GM21360 (cell line): ENCODE results near the gene CLCF1.

ENCODE experiments used
- ATAC-seq: cut with Tn5 transposase; IDR thresholded peaks from one replicate; pipeline ENCODE4 v1.9.1; 2021; ENCODE audit warnings: mild to moderate bottlenecking, moderate library complexity; ENCODE audit not compliant: unreplicated experiment

Gene CLCF1

DNA sequence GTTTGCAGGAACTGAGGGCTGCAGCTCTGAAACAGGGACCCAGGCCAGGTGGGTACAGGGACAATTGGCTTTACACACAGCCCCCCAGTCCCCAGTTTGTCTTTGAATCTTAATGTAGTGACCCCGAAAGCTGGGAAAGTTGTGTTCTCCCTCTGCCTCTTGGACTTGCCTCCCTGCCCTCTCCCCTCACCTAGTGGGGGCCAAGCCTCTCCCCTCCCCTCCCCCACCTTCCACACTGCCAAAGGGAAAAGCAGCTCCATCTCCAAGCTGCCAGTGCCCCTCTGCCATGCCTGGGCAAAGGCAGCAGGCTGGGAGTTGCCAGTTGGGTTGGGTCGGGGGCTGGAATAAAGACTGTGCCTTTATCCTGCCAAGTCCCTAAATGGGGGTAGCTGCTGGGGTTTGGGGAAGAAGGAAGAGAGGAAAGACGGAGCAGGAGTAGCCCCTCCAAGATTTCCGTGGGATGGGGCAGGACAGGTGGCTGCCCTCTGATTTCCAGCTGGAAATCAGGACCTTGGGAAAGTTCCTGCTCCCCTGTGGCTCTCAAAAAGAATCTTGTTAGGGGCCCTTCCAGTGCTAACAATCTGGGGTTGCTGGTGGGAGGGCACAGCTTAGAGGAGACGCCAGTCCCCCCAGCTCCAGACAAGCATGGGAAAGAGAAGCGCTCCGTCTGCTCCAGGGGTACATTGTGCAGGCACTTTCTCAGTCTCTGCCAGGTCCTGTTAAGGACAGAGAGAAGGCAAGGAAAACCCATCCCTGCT, 2.8 kb upstream of the CLCF1 start:
- no peak for ATAC-seq

- no peak for ATAC-seq
Observed at GRCh38 chr11:67375320-67376055, 2.1 kb upstream of the CLCF1 start.

- ATAC-seq, result no peak
Observed at GRCh38 chr11:67374571-67375281, 1.3 kb upstream of the CLCF1 start.

- no peak for ATAC-seq
Observed at GRCh38 chr11:67373648-67374570, 511 bp upstream of the CLCF1 start.

DNA sequence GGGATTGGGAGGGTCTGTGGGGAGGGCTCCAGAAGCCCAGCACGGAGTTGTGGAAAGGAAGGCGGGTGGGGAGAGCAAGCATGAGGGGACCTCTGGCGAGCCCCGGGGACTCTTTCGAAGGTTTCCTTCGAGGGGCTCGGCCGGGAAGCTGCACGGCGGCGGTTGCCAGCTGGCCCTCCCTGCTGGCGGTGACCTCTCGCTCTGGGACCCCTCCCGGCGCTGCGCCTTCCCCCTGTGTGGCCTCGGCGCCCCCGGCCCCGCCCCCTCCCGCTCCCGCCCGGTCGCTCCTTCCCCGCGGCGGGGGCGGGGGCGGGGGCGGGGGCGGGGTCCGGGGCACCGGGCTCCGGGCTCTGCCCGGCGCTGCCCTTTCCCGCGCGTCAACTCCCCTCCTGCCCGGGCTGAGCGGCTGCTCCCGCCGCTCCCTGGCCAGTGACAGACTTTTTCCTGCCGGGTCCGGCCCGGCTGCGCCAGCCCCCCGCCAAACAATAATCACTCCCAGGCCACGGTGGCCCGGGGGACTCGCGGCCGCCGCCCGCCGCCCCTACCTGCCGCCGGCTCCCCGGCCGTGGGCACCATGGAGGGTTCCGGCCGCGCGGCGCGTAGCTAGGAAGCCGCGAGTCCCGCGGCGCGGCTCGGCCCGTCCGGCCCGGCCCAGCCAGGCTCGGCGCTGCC, 941 bp downstream of the CLCF1 start:
- ATAC-seq, result no peak

DNA sequence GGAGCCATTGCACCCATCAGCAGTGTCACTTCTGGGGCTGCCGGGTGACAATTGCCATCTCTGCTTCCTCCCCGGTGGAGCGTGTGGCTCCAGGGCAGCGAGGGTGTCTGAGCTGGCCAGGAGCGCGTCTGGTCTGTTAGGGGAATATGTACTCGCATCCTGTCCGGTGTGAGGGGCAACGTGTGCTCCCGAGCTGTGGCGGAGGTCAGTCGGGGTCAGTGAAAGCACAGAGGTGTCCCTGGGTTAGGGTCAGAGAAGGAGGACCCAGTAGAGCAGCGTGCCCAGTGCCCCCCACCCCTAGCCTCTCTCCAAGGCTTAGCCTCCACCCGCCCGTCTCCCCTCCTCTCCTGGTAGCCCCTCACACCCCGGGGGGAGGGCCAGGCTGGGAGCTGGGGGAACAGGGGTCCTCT, 1.5 kb downstream of the CLCF1 start:
- ATAC-seq, result no peak

- ATAC-seq, result no peak
Observed at GRCh38 chr11:67371189-67371910, 2.0 kb downstream of the CLCF1 start.

- ATAC-seq, result no peak
Observed at GRCh38 chr11:67370351-67371076, 2.9 kb downstream of the CLCF1 start.

DNA sequence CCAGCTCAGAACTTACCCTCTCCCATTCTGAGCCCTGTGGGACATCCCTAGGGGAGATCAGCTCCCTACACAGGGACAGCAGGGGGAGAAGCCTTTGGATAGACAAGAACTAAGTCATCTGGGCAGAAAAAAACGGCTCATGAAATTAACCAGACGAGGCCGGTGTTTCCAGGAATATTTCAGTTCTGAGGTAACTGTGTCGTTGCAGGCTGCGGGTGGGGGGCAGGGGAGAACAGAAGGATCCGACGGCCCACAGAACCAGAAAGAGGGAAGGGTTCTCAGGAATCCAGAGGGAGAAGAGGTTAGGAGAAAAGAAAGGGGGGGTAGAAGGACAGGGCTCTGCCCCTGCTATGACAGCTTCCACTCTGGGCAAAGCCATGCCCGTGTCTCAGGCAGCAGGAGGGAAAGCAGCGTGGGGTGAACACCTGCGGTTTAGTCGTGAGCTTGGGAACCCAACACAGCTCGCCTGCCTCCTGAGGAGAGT, 3.6 kb downstream of the CLCF1 start:
- no peak for ATAC-seq

- ATAC-seq, result no peak
Observed at GRCh38 chr11:67369275-67369674, 4.1 kb downstream of the CLCF1 start.

DNA sequence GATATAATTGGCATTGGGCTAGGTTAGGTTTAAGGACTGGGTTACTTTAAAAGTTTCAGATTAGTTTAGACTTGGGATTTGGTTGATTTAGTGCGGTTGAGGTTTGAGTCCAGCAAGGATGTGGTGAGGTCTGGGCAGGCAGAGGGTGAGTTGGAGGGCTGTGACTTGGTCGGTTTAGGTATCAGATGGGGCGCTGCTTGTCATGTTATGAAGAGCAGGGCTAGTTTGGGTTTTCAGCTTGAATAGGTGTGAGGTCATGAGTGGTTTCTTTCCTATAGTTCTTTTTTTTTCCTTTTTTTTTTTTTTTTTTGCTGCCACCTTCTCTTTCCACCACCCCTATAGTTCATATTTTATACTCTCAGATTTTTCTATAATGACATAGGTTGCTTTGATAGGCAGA, 4.8 kb downstream of the CLCF1 start:
- no peak for ATAC-seq

DNA sequence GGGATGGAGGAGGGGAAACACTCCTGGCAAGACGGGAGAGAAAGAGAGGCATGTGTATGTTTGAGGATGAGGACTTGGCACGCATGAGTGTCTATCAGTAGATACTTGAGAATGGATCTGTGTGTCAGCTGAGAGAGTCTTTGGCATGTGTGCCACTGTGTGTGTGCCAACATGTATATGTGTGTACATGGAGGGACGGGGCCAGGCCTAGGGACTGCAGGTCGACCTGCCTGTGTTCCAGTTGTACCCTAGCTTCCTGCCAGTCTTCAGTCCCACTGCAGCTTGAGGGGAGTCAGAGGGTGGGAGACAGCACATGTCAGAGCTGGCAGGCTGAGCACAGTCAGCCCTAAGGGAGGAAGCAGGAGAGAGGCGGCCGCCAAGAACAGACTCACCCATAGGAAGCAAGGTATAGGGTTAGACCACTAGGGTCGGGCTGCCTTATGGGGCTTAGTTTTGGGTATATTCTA, 5.6 kb downstream of the CLCF1 start:
- no peak for ATAC-seq

DNA sequence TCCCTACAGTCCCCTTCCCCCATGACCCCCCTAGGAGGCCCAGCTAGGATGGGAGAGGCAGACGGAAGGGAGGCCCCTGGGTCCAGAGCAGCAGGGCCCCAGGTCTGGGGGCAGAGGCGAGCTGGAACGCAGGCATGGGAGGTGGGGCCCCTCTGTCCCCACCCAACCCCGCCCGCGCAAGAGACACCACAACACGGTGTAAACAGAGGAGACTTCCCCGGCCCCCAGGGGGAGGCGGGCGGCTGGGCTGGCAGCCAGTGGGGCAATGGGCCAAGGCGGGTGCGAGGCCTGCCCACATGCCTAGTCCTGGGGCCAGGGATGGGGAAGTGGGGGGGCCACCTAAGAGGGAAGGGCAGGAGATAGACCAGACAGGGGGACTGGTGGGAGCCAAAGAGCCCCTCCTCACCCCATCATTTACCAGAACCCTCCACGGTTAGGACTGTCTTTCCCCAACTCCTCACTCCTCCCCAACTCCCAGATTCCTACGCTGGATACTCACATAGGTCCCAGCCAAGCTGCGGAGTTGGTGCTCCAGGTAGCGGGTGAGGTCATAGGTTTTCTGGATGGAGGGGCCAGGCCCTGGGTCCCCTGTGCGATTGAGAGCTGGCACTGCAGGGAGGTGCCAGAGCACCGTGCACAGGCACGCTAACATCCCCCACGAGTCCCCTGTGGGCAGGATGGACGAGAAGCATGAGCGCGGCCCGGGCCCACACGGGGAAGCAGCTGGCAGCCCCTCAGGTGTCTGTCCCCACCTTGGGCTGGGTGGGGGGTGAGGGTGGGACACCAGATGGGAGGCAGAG, 6.2 kb downstream of the CLCF1 start:
- ATAC-seq, result no peak

GRCh38 chr11:67366546-67366945, 6.9 kb downstream of the CLCF1 start:
- ATAC-seq, result no peak

GRCh38 chr11:67365736-67366444, 7.5 kb downstream of the CLCF1 start:
- no peak for ATAC-seq

GRCh38 chr11:67364783-67365722, 8.3 kb downstream of the CLCF1 start:
- no peak for ATAC-seq
